GM18951 (cell line): ENCODE results near the gene RLN1.
"Not testable (repeated sequence)": the region's sequence is repeated elsewhere in the genome, so short reads cannot be mapped to it uniquely, and the experiment has no call there.

Experiments used
- POLR2A ChIP-seq: IDR thresholded peaks from 4 replicates; pipeline ENCODE4 v1.6.1; 2011; ENCODE audit warnings: mild to moderate bottlenecking; ENCODE audit not compliant: insufficient read length, insufficient read depth; ENCODE audit errors: extremely low read depth
- in situ Hi-C: fragments of 300-500 bp; cut with MboI; formaldehyde crosslinking; loops from one replicate; pipeline ENCODE4 v1.12.0; 2022; ENCODE audit warnings: low sequenced_read_pairs, mixed read lengths, inconsistent platforms; ENCODE audit not compliant: unreplicated experiment

Gene RLN1

GRCh38 chr9:5355817-5356216 lies 16.1 kb upstream of the RLN1 start:
- in situ Hi-C loops = no loop called here

GRCh38 chr9:5355226-5355625 lies 15.6 kb upstream of the RLN1 start:
- TF ChIP-seq POLR2A = no peak
- in situ Hi-C loops = no loop called here

More at GRCh38 chr9:5355817-5356216, 16.1 kb upstream of the RLN1 start:
- no peak for TF ChIP-seq POLR2A

- TF ChIP-seq POLR2A = no peak
- in situ Hi-C loops = no loop called here
These were observed 14.5 kb upstream of the RLN1 start for GRCh38 chr9:5354184-5354583.

- in situ Hi-C loops = no loop called here
These were observed 13.1 kb upstream of the RLN1 start for GRCh38 chr9:5352637-5353248.

GRCh38 chr9:5336688-5337087 lies 3.0 kb downstream of the RLN1 start:
- in situ Hi-C loops = no loop called here
- no peak for TF ChIP-seq POLR2A

More at GRCh38 chr9:5352637-5353248, 13.1 kb upstream of the RLN1 start:
- TF ChIP-seq POLR2A = no peak

GRCh38 chr9:5331276-5331675 lies 8.4 kb downstream of the RLN1 start:
- in situ Hi-C loops = not testable (repeated sequence)

- in situ Hi-C loops = no loop called here
- TF ChIP-seq POLR2A = no peak
These were observed 12.7 kb downstream of the RLN1 start for GRCh38 chr9:5326893-5327548.

- TF ChIP-seq POLR2A = no peak
- in situ Hi-C loops = no loop called here
These were observed 13.5 kb downstream of the RLN1 start for GRCh38 chr9:5326187-5326586.

- in situ Hi-C loops = not testable (repeated sequence)
These were observed 18.1 kb downstream of the RLN1 start for GRCh38 chr9:5321601-5322000.

GRCh38 chr9:5321058-5321457 lies 18.6 kb downstream of the RLN1 start:
- no peak for TF ChIP-seq POLR2A
- in situ Hi-C loops = no loop called here

GRCh38 chr9:5316406-5316805 lies 23.3 kb downstream of the RLN1 start:
- in situ Hi-C loops = not testable (repeated sequence)

GRCh38 chr9:5315187-5315923 lies 24.3 kb downstream of the RLN1 start:
- in situ Hi-C loops = no loop called here

GRCh38 chr9:5310851-5311250 lies 28.8 kb downstream of the RLN1 start:
- in situ Hi-C loops = no loop called here
- TF ChIP-seq POLR2A = no peak

More at GRCh38 chr9:5315187-5315923, 24.3 kb downstream of the RLN1 start:
- no peak for TF ChIP-seq POLR2A

GRCh38 chr9:5305741-5306140 lies 33.9 kb downstream of the RLN1 start:
- in situ Hi-C loops = no loop called here
- TF ChIP-seq POLR2A = no peak

GRCh38 chr9:5303840-5304795 lies 35.6 kb downstream of the RLN1 start, which contains the start of gene RLN2:
Gene RLN2, minus strand, starts transcription at chr9:5304716. Its CDS starts 136 bp downstream, at chr9:5304580.
- in situ Hi-C loops = not testable (repeated sequence)
